Measurements from ENCODE around the gene RCOR1. TPM values are rescaled to one million over a fixed set of nuclear protein-coding genes. Genes with fewer than 3 reads are reported as not detected.
"Not testable (repeated sequence)": the region's sequence is repeated elsewhere in the genome, so short reads cannot be mapped to it uniquely, and the experiment has no call there.

RCOR1 gene
- polyA plus RNA-seq: 1 to 10 TPM; 3.6 to 8.8 (median 7.4) TPM

DNA sequence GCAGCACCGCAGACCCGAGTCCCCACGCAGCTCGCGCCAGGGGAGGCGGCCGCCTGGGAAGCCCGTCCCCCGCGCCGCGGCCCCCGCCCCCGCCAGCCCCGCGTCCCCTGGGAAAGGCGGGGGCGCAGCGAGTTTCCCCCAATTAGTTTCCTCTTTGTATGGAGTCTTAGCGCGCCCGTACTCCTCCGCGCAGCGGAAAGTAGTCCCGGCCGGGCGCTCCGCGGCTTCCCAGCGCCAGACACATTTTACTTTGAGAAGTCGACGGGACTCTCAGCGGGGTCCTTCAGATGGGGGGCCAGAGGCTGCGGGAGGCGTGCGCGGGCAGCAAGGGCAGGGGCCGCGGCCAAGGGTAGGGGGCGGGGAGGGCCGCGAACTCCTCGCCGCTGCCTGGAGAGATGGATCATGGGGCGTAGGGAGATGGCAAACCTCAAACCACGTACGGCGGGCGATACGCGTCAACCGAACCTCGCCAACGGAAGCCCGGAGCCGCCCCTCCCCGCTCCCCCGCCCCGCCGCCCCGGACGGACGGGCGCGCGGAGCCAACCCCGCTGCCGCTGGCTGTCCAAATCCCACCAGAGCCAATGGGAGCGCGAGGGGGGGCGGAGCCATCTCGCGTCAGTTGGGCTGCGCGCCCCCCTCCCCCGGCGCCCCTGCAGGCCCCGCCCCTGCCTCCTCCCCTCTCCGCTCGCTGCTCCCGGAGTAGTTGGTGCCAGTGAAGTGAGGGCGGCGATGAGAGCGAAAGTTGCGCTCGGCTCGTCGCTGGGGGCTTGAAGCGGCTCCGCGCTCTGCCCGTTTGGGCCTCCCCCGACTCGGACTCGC lies at the start of gene RCOR1:
Gene RCOR1, plus strand, starts transcription at position 706 of the 819 bp plus-strand sequence. CDS start 238 bp downstream, outside the sequence.
- peak within 1 kb of the TSS; percentile 98 for H3K27ac ChIP-seq (ENCODE audit: low read depth, low read length)
- 0 to 1% (median 0%) methylated on average over 61 to 96 of the region's 96 CpGs for WGBS, 3 donors

- no peak overlapping the region for H3K27ac ChIP-seq (ENCODE audit: low read depth, low read length)
- 15 to 32% (median 20%) methylated on average over 37 to 43 of the region's 43 CpGs for WGBS, 3 donors
These were observed 48.3 kb upstream of the RCOR1 start for GRCh38 chr14:102544046-102544746.

- no peak overlapping the region for H3K27ac ChIP-seq (ENCODE audit: low read depth, low read length)
- WGBS, 3 donors: 8 to 13% (median 10%) methylated on average over 48 to 66 of the region's 66 CpGs
These were observed 47.5 kb upstream of the RCOR1 start for GRCh38 chr14:102544747-102545460.

DNA sequence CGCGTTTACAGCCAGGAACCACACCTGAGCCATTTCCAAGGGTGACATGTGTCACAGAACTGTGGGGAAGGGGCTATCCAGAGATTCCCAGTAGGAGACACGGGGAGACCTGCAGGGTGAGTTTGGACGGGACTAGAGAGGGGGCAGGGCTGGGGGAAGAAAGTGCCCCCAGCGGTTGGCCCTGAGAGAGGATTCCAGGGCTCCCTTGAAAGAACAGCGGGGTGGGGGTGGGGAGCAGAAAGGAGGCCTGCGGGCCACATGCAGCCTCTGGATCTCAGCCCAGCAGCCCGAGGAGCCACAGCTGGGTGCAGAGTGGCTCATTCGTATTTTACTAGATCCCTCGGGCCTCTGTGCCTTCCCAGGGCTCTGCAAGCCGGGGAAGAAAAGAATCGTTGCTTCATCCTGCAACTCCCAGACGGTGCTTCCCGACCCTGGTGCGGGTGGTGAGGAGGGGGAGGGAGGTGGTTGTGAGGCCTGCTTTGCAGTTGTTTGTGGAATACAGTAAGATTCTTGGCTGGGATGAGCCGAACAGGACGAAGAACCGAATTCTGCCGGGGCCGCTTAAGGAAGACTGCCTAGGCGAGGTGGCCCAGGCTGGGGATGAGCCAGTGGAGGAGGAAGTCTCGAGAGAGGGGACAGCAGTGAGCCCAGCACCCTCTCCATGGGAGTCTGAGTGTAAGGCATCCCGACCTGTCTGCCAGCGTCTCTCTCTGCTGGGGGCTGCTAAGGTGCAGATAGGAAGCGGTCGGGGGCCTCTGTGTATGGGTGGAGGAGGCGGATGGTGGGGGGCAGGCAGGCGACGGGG lies 46.8 kb upstream of the RCOR1 start:
- 57 to 66% (median 58%) methylated on average over 29 of the region's 29 CpGs for WGBS, 3 donors
- H3K27ac ChIP-seq (ENCODE audit: low read depth, low read length): no peak overlapping the region

- 59 to 69% (median 62%) methylated on average over 3 of the region's 3 CpGs for WGBS, 3 donors
- H3K27ac ChIP-seq (ENCODE audit: low read depth, low read length): no peak overlapping the region
These were observed 43.7 kb upstream of the RCOR1 start for GRCh38 chr14:102548616-102549240.

GRCh38 chr14:102550927-102551401 lies 41.5 kb upstream of the RCOR1 start:
- WGBS, 3 donors: 71 to 81% (median 80%) methylated on average over 3 of the region's 3 CpGs
- not testable (repeated sequence) for H3K27ac ChIP-seq (ENCODE audit: low read depth, low read length)

GRCh38 chr14:102551995-102552705 lies 40.3 kb upstream of the RCOR1 start:
- no peak overlapping the region for H3K27ac ChIP-seq (ENCODE audit: low read depth, low read length)
- 67 to 85% (median 67%) methylated on average over 14 of the region's 14 CpGs for WGBS, 3 donors

- H3K27ac ChIP-seq (ENCODE audit: low read depth, low read length): no peak overlapping the region
- 6 to 9% (median 7%) methylated on average over 80 to 94 of the region's 94 CpGs for whole genome bisulfite sequencing, 3 donors
These were observed 37.3 kb upstream of the RCOR1 start for GRCh38 chr14:102554821-102555819.

DNA sequence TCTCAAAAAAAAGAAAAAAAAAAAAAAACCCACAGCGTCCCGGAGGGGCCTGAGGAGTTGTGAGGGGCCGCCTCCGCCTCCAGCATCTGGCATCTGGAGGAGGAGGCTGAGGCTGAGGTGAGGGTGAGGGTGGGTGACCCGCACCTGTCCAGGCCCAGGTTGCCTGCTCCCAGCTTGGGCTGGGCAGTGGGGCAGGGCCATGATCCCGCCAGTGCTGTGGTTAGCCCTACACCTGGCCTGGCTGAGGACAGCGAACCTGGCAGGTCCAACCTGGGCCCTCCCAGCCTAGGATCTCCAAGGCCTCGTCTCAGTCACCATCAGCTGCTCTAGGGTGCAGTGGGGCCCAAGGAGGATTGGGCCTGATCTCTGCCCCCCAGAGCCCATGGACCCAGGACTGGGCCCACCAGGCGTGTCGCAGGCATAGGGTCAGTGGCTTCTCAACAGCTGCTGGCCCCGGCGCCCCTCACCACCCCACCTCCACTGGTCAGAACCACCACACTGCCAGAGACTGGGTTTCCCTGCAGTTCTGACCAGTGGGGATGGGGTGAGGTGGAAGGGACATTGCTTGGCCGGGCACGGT lies 36.3 kb upstream of the RCOR1 start:
- 98% methylated on average over 14 of the region's 14 CpGs for WGBS, 3 donors
- H3K27ac ChIP-seq (ENCODE audit: low read depth, low read length): no peak overlapping the region

DNA sequence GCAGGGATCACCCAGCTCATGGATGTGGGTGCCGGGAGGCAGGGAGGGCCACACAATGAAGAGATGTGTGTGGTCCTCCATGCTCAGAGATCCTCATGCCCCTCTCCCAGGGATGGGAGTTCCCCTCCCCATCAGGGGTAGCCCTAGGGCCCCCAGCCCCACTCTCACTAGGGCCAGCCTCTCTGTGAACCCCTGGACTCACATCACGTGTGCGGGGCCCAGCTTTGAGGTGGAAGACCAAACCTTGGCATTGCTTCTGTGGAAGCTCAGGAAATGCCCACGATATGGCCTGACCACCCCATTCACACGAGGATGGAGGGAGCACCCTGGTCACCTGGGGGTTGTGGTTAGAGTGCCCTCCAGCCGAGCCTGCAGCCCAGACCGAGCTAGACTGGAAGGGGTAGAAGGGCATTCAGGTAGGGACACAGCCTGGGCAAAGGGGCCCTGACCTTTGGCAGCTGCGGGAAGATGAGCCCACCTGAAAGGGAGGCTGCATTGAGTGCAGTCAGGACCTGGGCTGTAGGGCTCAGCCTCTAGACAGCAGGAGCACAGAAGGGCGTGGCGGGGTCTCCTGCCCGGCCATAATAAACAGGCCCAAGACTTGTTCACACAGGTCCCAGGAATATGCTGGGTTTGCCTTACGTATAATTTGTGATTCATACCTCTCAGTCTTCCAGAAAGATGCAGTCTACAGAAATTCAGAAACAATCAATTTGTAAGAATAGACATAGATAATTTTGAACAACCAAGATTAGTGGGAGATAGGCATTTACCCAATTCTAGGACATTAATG lies 34.8 kb upstream of the RCOR1 start:
- H3K27ac ChIP-seq (ENCODE audit: low read depth, low read length): no peak overlapping the region
- WGBS, 3 donors: 90% methylated on average over 12 of the region's 12 CpGs

DNA sequence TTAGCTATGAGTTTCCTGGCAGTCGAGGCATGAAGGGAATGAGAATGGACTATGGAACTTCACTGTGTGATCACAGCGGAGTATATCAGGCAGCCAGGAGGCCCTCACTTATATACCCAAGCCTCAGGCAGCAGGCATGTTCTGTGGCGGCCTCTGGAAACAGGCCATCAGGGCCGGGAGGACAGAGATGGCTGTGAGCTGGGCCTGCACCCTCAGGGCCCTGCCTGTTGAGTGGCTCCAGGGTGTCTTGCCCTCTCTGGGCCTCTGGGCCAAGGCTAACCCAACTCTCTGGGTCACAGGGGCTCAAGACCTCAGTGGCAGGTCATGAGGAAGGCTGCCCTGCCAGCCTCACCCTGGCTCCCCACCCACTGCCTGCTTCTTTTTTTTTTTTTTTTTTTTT lies 33.9 kb upstream of the RCOR1 start:
- H3K27ac ChIP-seq (ENCODE audit: low read depth, low read length): no peak overlapping the region
- 72 to 75% (median 72%) methylated on average over 4 of the region's 4 CpGs for WGBS, 3 donors

GRCh38 chr14:102560458-102561261 lies 31.8 kb upstream of the RCOR1 start:
- WGBS, 3 donors: 67 to 73% (median 73%) methylated on average over 14 of the region's 14 CpGs
- no peak overlapping the region for H3K27ac ChIP-seq (ENCODE audit: low read depth, low read length)

- H3K27ac ChIP-seq (ENCODE audit: low read depth, low read length): no peak overlapping the region
- WGBS, 3 donors: 50 to 75% (median 53%) methylated on average over 10 of the region's 10 CpGs
These were observed 27.0 kb upstream of the RCOR1 start for GRCh38 chr14:102565331-102565887.

- 95 to 98% (median 97%) methylated on average over 7 of the region's 7 CpGs for WGBS, 3 donors
- H3K27ac ChIP-seq (ENCODE audit: low read depth, low read length): no peak overlapping the region
These were observed 26.5 kb upstream of the RCOR1 start for GRCh38 chr14:102565959-102566358.

Measured in adipose tissue (tissue), 3 donors.